CMK (cell line): ENCODE data around the gene PHKG1.
"Not testable (repeated sequence)": the region's sequence is repeated elsewhere in the genome, so short reads cannot be mapped to it uniquely, and the experiment has no call there.

Experiments
- DNase-seq: peaks from one replicate; pipeline ENCODE4 v3.0.0-alpha.2; 2010; ENCODE audit warnings: low read depth

Gene PHKG1

GRCh38 chr7:56092789-56093531 lies at the start of gene PHKG1:
PHKG1 (minus strand) TSS chr7:56092952; CDS start chr7:56088941, 4,011 bp downstream.
- no peak for DNase-seq

GRCh38 chr7:56131062-56131461 lies 38.3 kb upstream of the PHKG1 start:
- not testable (repeated sequence) for DNase-seq

- DNase-seq = no peak
Observed at GRCh38 chr7:56127241-56127975, 34.7 kb upstream of the PHKG1 start.

- DNase-seq = no peak
Observed at GRCh38 chr7:56125831-56126230, 33.1 kb upstream of the PHKG1 start.

- DNase-seq = no peak
Observed at GRCh38 chr7:56124981-56125380, 32.2 kb upstream of the PHKG1 start.

- DNase-seq = no peak
Observed at GRCh38 chr7:56121440-56121839, 28.7 kb upstream of the PHKG1 start.

GRCh38 chr7:56115852-56116538 lies 23.2 kb upstream of the PHKG1 start, which contains the start of gene NUPR2:
NUPR2 (minus strand) TSS chr7:56116417; CDS start chr7:56116314, 103 bp downstream.
- no peak for DNase-seq

GRCh38 chr7:56112244-56112643 lies 19.5 kb upstream of the PHKG1 start:
- DNase-seq = not testable (repeated sequence)

- DNase-seq = no peak
Observed at GRCh38 chr7:56110611-56111010, 17.9 kb upstream of the PHKG1 start.

GRCh38 chr7:56107954-56108258 lies 15.2 kb upstream of the PHKG1 start:
- no peak for DNase-seq

GRCh38 chr7:56106108-56107073 lies 13.6 kb upstream of the PHKG1 start, which contains the start of gene CHCHD2:
CHCHD2 (minus strand) TSS chr7:56106476; CDS start chr7:56106413, 63 bp downstream.
- DNase-seq = peak; percentile 91

GRCh38 chr7:56105508-56105907 lies 12.8 kb upstream of the PHKG1 start:
- DNase-seq = no peak

GRCh38 chr7:56104138-56104537 lies 11.4 kb upstream of the PHKG1 start:
- not testable (repeated sequence) for DNase-seq

GRCh38 chr7:56099653-56100052 lies 6.9 kb upstream of the PHKG1 start:
- DNase-seq = no peak

GRCh38 chr7:56098187-56099008 lies 5.6 kb upstream of the PHKG1 start:
- not testable (repeated sequence) for DNase-seq

GRCh38 chr7:56097700-56098099 lies 4.9 kb upstream of the PHKG1 start:
- no peak for DNase-seq

GRCh38 chr7:56092388-56092787 lies 364 bp downstream of the PHKG1 start:
- DNase-seq = not testable (repeated sequence)

GRCh38 chr7:56091591-56091990 lies 1.2 kb downstream of the PHKG1 start:
- no peak for DNase-seq

GRCh38 chr7:56087445-56087844 lies 5.3 kb downstream of the PHKG1 start:
- DNase-seq = no peak

- DNase-seq = no peak
Observed at GRCh38 chr7:56086761-56087160, 6.0 kb downstream of the PHKG1 start.
